Suprapubic skin (tissue), 3 donors: ENCODE results near the gene DAW1.

Experiments used
- POLR2A ChIP-seq, 2 donors: fragments of 450-650 bp; IDR thresholded peaks; one replicate each; pipeline ENCODE4 v1.6.1; 2017; ENCODE audit warnings: antibody characterized with exemption in 2 of 2, mild to moderate bottlenecking in 2 of 2, moderate library complexity in 2 of 2
- TF ChIP-seq, protein P1 (sequence below), 2 donors: fragments of 200-600 bp in 1 of 2; fragments of 450-650 bp in 1 of 2; sonication (generic) in 1 of 2; IDR thresholded peaks; one replicate each; pipeline ENCODE4 v1.5.1; 2016 to 2019; ENCODE audit warnings: antibody characterized with exemption in 2 of 2, mild to moderate bottlenecking in 1 of 2, moderate library complexity in 1 of 2

DNA sequence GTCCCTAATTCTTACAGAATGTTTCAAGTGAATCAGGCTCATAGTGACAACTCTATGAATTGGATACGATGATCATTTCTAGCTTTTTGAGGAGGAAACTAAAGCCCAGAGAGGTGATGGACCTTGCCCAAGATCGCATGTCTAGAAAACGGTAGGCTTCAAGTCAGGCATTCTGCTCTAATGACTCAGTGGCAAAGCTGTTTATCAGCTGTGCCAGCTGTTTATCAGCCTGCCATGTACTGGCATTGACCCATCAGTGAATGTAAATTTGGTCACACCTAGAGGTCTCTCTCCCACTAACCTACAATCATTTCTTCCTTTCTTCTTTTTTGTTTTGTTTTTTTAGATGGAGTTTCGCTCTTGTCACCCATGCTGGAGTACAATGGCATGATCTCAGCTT, 6.1 kb upstream of the DAW1 start:
- TF ChIP-seq, protein P1, sequence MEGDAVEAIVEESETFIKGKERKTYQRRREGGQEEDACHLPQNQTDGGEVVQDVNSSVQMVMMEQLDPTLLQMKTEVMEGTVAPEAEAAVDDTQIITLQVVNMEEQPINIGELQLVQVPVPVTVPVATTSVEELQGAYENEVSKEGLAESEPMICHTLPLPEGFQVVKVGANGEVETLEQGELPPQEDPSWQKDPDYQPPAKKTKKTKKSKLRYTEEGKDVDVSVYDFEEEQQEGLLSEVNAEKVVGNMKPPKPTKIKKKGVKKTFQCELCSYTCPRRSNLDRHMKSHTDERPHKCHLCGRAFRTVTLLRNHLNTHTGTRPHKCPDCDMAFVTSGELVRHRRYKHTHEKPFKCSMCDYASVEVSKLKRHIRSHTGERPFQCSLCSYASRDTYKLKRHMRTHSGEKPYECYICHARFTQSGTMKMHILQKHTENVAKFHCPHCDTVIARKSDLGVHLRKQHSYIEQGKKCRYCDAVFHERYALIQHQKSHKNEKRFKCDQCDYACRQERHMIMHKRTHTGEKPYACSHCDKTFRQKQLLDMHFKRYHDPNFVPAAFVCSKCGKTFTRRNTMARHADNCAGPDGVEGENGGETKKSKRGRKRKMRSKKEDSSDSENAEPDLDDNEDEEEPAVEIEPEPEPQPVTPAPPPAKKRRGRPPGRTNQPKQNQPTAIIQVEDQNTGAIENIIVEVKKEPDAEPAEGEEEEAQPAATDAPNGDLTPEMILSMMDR (IDR thresholded peaks at IDR 0.05): no peak
- TF ChIP-seq POLR2A (IDR thresholded peaks at IDR 0.05): no peak
